Lung (tissue), 12 donors: ENCODE measurements around the gene SOD1. TPM values are rescaled to one million over a fixed set of nuclear protein-coding genes. Genes with fewer than 3 reads are reported as not detected.
A peak's percentile ranks its signal among the peaks of the same experiment; 100 is the strongest.

Source experiments
- ATAC-seq: fragments of 200-7000 bp; cut with Tn5 transposase; one replicate; pipeline ENCODE4 v1.9.1; 2020; ENCODE audit warnings: moderate number of reproducible peaks; ENCODE audit not compliant: insufficient read depth, low FRiP score
- DNase-seq, 3 donors: peaks; one replicate each; pipeline ENCODE4 v3.0.0-alpha.2; 2013 to 2017
- H3K27ac ChIP-seq, 2 donors: one replicate each; pipeline ENCODE4 v1.5.1; 2013; ENCODE audit warnings: mild to moderate bottlenecking in 2 of 2, moderate library complexity in 2 of 2, control low read depth in 1 of 2, inconsistent platforms in 1 of 2, low read depth in 1 of 2, low read length in 1 of 2
- H3K27me3 ChIP-seq, 3 donors: one replicate each; pipeline ENCODE4 v1.5.1; 2013; ENCODE audit warnings: low read length in 2 of 3; ENCODE audit not compliant: control insufficient read depth in 3 of 3, insufficient read depth in 3 of 3
- H3K36me3 ChIP-seq, 4 donors: one replicate each; pipeline ENCODE4 v1.5.1; 2013; ENCODE audit warnings: low read length in 4 of 4, mild to moderate bottlenecking in 1 of 4, moderate library complexity in 1 of 4; ENCODE audit not compliant: control insufficient read depth in 4 of 4, insufficient read depth in 4 of 4
- H3K4me1 ChIP-seq, 5 donors: one replicate each; pipeline ENCODE4 v1.5.1; 2013; ENCODE audit warnings: low read length in 5 of 5, mild to moderate bottlenecking in 2 of 5, moderate library complexity in 1 of 5; ENCODE audit not compliant: control insufficient read depth in 5 of 5, insufficient read depth in 5 of 5
- H3K4me3 ChIP-seq: one replicate; pipeline ENCODE4 v1.5.1; 2013; ENCODE audit warnings: mild to moderate bottlenecking, control low read depth, moderate library complexity
- H3K9ac ChIP-seq, 2 donors: one replicate each; pipeline ENCODE4 v1.5.1; 2013; ENCODE audit warnings: low read length in 2 of 2, control low read depth in 1 of 2; ENCODE audit not compliant: insufficient read depth in 1 of 2
- H3K9me3 ChIP-seq, 4 donors: one replicate each; pipeline ENCODE4 v1.5.1; 2013; ENCODE audit warnings: low read length in 3 of 4, mild to moderate bottlenecking in 1 of 4, moderate library complexity in 1 of 4; ENCODE audit not compliant: control insufficient read depth in 4 of 4, insufficient read depth in 3 of 4
- WGBS, 2 donors: extraction: QIAGEN DNeasy Blood & Tissue Kit; methylation state at CpG; one replicate each; pipeline ENCODE4 v1.1.7; 2013; 5-methylcytosine and 5-hydroxymethylcytosine counted together
- polyA plus RNA-seq, 2 donors: library from polyadenylated mRNA; stranded (reverse); fragments of 200-250 nt; gene quantifications; one replicate each; pipeline ENCODE4 v1.2.1, GENCODE V29; 2013
- total RNA-seq, 2 donors: library from RNA; depleted of rRNA in 1 of 2; stranded (reverse); fragments of >200 nt in 1 of 2; gene quantifications; one replicate each; pipeline ENCODE4 v1.2.1, GENCODE V29; 2014 to 2021
- TF ChIP-seq, protein P1 (sequence below): IDR thresholded peaks from 2 replicates; pipeline ENCODE4 v1.5.1; 2012; ENCODE audit warnings: mild to moderate bottlenecking; ENCODE audit errors: control extremely low read depth, extremely low read depth
- donor health status: control.
- donor health status: control.
- donor health status: Bipolar disorder and iron deficiency.
- donor health status: healthy.
- donor health status: DM: yes; HTN: yes; CAD: no.

The SOD1 gene
- total and polyA plus RNA-seq, 4 donors, result 90.3 to 315 (median 169) TPM

DNA sequence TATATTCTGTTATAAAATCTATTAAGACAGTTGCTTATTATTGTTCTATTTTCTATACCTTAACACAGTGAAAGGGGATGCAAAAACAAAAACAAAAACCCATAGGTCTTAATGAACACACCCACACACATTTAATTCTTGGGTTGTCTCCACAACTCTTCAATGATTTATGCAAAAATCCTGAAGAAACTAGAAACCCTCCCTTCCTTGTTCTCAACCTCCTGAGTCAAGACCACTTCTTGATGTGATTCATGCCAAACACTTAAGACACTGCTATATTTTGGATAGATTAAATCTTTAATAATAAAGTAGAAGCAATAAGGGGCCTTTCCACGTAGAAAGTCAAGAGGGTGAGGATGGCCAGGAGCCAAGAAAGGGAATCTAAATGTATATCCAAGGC, 49.0 kb downstream of the SOD1 start:
- ATAC-seq, result no peak
- H3K27me3 ChIP-seq, result no peaks in the 10 kb centered on the region
- no peak overlapping the region for H3K27ac ChIP-seq
- DNase-seq, result peak in 1 of 3 donors; percentile 6
- WGBS, 2 donors, result 40 to 80% methylated on average over 1 of the region's 1 CpG
- H3K9ac ChIP-seq, result no peak overlapping the region
- H3K9me3 ChIP-seq, result no peaks in the 10 kb centered on the region
- peaks cover 0 to 3% (median under 1%) of the 10 kb centered on the region in 4 donors for H3K36me3 ChIP-seq
- no peak overlapping the region for H3K4me3 ChIP-seq
- peaks cover 0 to 13% (median 3%) of the 10 kb centered on the region in 5 donors for H3K4me1 ChIP-seq
- TF ChIP-seq, protein P1, sequence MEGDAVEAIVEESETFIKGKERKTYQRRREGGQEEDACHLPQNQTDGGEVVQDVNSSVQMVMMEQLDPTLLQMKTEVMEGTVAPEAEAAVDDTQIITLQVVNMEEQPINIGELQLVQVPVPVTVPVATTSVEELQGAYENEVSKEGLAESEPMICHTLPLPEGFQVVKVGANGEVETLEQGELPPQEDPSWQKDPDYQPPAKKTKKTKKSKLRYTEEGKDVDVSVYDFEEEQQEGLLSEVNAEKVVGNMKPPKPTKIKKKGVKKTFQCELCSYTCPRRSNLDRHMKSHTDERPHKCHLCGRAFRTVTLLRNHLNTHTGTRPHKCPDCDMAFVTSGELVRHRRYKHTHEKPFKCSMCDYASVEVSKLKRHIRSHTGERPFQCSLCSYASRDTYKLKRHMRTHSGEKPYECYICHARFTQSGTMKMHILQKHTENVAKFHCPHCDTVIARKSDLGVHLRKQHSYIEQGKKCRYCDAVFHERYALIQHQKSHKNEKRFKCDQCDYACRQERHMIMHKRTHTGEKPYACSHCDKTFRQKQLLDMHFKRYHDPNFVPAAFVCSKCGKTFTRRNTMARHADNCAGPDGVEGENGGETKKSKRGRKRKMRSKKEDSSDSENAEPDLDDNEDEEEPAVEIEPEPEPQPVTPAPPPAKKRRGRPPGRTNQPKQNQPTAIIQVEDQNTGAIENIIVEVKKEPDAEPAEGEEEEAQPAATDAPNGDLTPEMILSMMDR, result no peak

DNA sequence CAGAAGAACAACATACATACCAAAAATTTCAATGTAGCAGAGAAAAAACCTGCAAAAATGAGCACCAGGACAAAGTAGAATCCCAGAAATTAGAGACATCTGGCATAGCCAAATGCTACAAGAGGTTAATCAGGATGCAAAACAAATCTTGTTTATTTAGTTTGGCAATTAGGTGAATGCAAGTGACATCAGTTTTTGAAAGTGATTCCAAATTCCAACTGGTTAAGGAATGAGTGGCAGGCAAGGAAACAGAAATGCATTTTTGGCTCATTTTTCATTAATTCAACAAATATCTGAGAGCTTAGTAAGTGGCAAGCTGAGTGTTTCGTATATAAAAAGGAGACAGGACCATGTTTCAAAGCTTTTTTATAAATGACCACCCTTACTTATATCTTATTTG, 51.1 kb downstream of the SOD1 start:
- Histone ChIP-seq H3K9ac (no peak overlapping the region), H3K36me3 (peaks cover 0 to 1% (median 0%) of the 10 kb centered on the region in 4 donors), H3K27me3 (no peaks in the 10 kb centered on the region), H3K4me1 (peaks cover 0 to 26% (median 3%) of the 10 kb centered on the region in 5 donors), H3K4me3 (no peak overlapping the region), H3K27ac (no peak overlapping the region), H3K9me3 (no peaks in the 10 kb centered on the region)
- WGBS, 2 donors, result 55 to 78% methylated on average over 1 of the region's 1 CpG
- TF ChIP-seq, protein P1, result no peak
- no peak for ATAC-seq
- no peak for DNase-seq

DNA sequence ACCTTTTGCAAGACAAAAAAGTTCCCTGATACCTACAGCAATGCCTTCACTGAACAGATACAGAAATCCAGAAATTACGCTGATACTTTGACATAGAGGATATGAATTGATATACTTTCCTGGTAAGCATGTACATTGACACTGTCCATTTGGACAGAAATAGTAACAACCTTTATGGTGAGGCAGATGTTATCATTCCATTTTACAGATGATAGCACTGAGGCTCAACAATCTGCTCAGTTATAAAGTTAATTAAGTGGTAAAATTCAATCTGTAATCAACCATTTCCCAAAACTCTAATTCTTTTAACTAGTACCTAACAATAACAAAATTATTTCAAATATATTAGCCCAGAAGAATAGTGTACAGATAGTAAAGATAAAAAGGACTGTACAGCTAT, 51.8 kb downstream of the SOD1 start:
- TF ChIP-seq, protein P1, result no peak
- Histone ChIP-seq H3K36me3 (no peaks in the 10 kb centered on the region), H3K27ac (no peak overlapping the region), H3K9ac (no peak overlapping the region), H3K4me1 (peaks cover 0 to 26% (median 3%) of the 10 kb centered on the region in 5 donors), H3K4me3 (no peak overlapping the region), H3K27me3 (no peaks in the 10 kb centered on the region), H3K9me3 (no peaks in the 10 kb centered on the region)
- 99 to 100% methylated on average over 1 of the region's 1 CpG for WGBS, 2 donors
- no peak for DNase-seq
- no peak for ATAC-seq

DNA sequence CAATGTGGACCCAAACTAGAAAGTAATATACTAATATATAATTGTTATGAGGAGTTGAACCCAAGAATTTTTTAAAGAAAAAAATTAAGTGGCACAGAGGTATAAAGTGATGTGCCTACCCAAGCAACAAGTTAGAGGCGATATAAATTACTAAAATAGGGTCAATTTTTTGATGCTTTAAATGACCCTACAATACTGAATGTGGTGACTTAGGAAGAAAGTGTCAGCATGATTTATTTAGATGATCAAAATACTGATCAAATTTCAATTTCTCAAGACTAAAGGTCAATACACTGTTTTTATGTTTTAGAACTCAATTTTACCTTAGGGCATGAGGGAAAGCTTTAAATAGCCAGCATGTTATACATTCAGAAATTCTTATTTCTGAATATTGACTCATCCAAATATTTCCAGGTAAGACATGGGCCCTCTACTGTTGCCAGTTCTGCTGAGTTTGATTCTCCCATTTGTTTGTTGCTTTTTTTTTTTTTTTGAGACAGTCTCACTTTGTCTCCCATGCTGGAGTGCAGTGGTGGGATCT, 52.3 kb downstream of the SOD1 start:
- ATAC-seq, result no peak
- Histone ChIP-seq H3K4me1 (peaks cover 0 to 26% (median 1%) of the 10 kb centered on the region in 5 donors), H3K36me3 (no peaks in the 10 kb centered on the region)

More for the DNA sequence above, 52.3 kb downstream of the SOD1 start:
- H3K9me3 ChIP-seq, result no peaks in the 10 kb centered on the region
- no peaks in the 10 kb centered on the region for H3K27me3 ChIP-seq
- no peak overlapping the region for H3K4me3 ChIP-seq
- TF ChIP-seq, protein P1, result no peak
- DNase-seq, result no peak
- WGBS, 2 donors, result 99 to 100% methylated on average over 1 of the region's 1 CpG
- H3K9ac ChIP-seq, result no peak overlapping the region
- no peak overlapping the region for H3K27ac ChIP-seq
